Suprapubic skin (tissue), 4 donors: ENCODE results near the gene PHTF2.

Source experiments
- CTCF ChIP-seq, 2 donors: fragments of 200-600 bp in 1 of 2; fragments of 450-650 bp in 1 of 2; sonication (generic) in 1 of 2; IDR thresholded peaks; one replicate each; pipeline ENCODE4 v1.5.1; 2016 to 2019; ENCODE audit warnings: antibody characterized with exemption in 2 of 2, mild to moderate bottlenecking in 1 of 2, moderate library complexity in 1 of 2
- EP300 ChIP-seq: sonication (generic); formaldehyde crosslinking; IDR thresholded peaks from one replicate; pipeline ENCODE4 v1.6.1; 2017; ENCODE audit warnings: antibody characterized with exemption
- POLR2AphosphoS5 ChIP-seq, 3 donors: sonication (generic); formaldehyde crosslinking; IDR thresholded peaks; one replicate each; pipeline ENCODE4 v1.6.1; 2017; ENCODE audit warnings: antibody characterized with exemption in 3 of 3

DNA sequence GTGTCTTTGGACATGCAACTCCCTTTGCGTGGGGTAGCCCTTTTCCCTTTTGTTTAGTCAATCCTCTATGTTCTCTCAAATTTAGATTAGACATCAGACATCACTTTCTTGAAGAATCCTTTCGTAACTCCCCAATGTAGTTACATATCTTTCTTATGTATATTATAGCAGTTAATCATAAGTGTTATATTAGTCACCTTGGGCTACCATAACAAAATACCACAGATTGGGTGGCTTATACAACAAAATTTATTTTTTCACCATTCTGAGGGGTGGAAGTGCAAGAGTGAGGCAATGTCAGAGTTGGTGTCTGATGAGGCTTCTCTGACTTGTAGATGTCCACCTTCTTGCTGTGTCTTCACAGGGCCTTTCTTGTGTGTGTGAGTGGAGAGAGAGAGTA, 105.7 kb downstream of the PHTF2 start:
- TF ChIP-seq EP300 = no peak
- TF ChIP-seq POLR2AphosphoS5 (IDR thresholded peaks at IDR 0.05) = no peak
- TF ChIP-seq CTCF (IDR thresholded peaks at IDR 0.05) = no peak
